ENCODE measurements around the gene CHM.

Gene CHM

GRCh38 chrX:86047174-86047935 is at the start of gene CHM:
TSS of gene CHM (minus strand) at chrX:86047558. CDS start at chrX:86047532, 26 bp downstream.
- TF ChIP-seq CTCF (IDR thresholded peaks at IDR 0.05; ENCODE audit: low read depth, low read length, missing control alignments): no peak
- peak within 1 kb of the TSS; percentile 61 for H3K4me3 ChIP-seq (replicated peaks; ENCODE audit: low read depth, low read length)
- DNase-seq (ENCODE audit: extremely low read depth, low read depth): peak; percentile 72

DNA sequence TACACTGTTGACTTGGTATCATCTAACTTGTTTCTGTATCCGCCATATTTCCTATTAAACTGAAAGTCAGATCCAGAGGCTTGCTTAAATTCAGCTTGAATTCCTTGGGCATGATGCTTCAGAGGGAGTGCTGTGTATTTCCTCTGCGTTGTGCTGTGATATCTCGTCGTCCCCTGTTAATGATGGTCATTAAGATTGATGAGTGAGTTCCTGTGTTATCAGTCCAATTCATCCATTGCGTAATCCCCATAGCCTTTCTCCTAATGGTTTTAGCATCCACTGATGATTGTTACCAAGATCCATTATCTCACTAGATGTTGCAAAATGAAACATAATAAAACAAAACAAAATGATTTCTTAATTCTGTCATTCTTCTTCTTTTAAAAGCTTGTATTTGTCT is 31.3 kb upstream of the CHM start:
- no peak for TF ChIP-seq CTCF (IDR thresholded peaks at IDR 0.05; ENCODE audit: low read depth, low read length, missing control alignments)
- no peak for DNase-seq (ENCODE audit: extremely low read depth, low read depth)
- H3K4me3 ChIP-seq (replicated peaks; ENCODE audit: low read depth, low read length): no peak overlapping the region

DNA sequence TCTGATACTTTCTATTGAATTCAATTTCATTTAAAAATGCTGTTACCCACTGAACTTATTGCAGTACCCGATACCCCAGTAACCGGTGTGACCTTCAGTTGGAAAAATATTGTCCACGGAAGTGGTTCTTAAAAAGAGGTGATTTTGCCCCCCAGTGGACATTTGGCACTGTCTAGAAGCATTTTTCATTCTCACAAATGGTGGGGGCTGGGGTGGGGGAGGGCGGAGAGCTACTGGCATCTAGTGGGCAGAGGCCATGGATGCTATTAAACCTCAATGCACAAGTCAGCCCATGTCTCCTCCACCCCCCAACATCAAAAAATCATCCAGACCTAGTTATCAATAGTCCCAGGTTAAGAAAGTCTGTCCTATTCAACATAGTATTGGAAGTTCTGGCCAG is 19.6 kb upstream of the CHM start:
- no peak for TF ChIP-seq CTCF (IDR thresholded peaks at IDR 0.05; ENCODE audit: low read depth, low read length, missing control alignments)
- no peak for DNase-seq (ENCODE audit: extremely low read depth, low read depth)
- no peak overlapping the region for H3K4me3 ChIP-seq (replicated peaks; ENCODE audit: low read depth, low read length)

- no peak for DNase-seq (ENCODE audit: extremely low read depth, low read depth)
- no peak overlapping the region for H3K4me3 ChIP-seq (replicated peaks; ENCODE audit: low read depth, low read length)
- TF ChIP-seq CTCF (IDR thresholded peaks at IDR 0.05; ENCODE audit: low read depth, low read length, missing control alignments): no peak
Observed at GRCh38 chrX:86061407-86061806, 14.0 kb upstream of the CHM start.

- DNase-seq (ENCODE audit: extremely low read depth, low read depth): no peak
- H3K4me3 ChIP-seq (replicated peaks; ENCODE audit: low read depth, low read length): no peak overlapping the region
- TF ChIP-seq CTCF (IDR thresholded peaks at IDR 0.05; ENCODE audit: low read depth, low read length, missing control alignments): no peak
Observed at GRCh38 chrX:86051741-86052140, 4.4 kb upstream of the CHM start.

DNA sequence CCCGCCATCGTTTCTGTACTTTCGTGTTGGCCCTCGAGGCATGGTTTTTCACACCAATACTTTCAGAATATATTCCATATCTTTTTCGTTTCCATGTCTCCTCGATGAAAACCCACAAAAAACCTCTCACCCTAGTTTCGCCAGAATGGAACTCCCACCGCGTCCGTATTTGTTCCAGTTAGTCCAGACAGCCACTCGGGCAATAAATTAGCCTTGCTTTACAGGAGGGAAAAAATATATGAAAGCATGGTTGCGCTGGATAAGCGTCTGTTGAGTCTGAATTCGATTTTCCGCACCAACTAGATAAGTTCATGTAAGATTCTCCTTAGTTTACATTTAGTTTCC is 550 bp upstream of the CHM start:
- peak overlapping the region; percentile 61 for H3K4me3 ChIP-seq (replicated peaks; ENCODE audit: low read depth, low read length)
- no peak for DNase-seq (ENCODE audit: extremely low read depth, low read depth)
- no peak for TF ChIP-seq CTCF (IDR thresholded peaks at IDR 0.05; ENCODE audit: low read depth, low read length, missing control alignments)

- no peak overlapping the region for H3K4me3 ChIP-seq (replicated peaks; ENCODE audit: low read depth, low read length)
- no peak for TF ChIP-seq CTCF (IDR thresholded peaks at IDR 0.05; ENCODE audit: low read depth, low read length, missing control alignments)
- no peak for DNase-seq (ENCODE audit: extremely low read depth, low read depth)
Observed at GRCh38 chrX:86044216-86044615, 3.1 kb downstream of the CHM start.
